ENCODE results near the gene TLE7. TPM values are rescaled to one million over a fixed set of nuclear protein-coding genes. Genes with fewer than 3 reads are reported as not detected.

Gene TLE7
- total RNA-seq, 1 donor from 2014 or later, result not detected

DNA sequence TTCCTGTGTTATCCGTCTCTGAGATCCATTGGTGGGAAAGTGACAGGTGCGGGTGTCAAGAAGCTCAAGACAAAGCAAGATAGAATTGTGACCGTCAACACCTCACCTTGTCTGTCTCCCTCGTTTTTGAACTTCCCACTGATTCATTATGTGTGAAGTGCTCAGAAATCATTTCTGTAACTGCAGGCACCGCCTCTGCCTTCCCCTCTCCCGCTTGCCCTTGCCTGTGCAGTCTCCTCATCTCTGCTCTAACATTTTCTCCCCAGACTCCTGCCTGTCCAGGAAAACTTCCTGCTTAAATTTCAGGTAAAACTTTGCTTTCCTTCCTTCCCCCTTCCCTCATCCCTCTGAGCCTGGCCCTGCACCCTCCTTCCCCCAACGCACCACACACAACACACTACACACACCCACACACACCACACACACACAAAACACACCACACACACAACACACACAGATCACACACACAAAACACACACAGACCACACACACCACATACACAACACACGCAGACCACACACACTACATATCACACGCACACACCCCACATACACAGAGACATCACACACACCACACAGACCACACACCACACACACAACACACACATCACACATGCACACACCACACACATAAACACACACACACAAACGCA is 57.7 kb downstream of the TLE7 start:
- ATAC-seq (no peak), DNase-seq (no peak)
- intact Hi-C loops (cut with micrococcal nuclease), result no loop called here

DNA sequence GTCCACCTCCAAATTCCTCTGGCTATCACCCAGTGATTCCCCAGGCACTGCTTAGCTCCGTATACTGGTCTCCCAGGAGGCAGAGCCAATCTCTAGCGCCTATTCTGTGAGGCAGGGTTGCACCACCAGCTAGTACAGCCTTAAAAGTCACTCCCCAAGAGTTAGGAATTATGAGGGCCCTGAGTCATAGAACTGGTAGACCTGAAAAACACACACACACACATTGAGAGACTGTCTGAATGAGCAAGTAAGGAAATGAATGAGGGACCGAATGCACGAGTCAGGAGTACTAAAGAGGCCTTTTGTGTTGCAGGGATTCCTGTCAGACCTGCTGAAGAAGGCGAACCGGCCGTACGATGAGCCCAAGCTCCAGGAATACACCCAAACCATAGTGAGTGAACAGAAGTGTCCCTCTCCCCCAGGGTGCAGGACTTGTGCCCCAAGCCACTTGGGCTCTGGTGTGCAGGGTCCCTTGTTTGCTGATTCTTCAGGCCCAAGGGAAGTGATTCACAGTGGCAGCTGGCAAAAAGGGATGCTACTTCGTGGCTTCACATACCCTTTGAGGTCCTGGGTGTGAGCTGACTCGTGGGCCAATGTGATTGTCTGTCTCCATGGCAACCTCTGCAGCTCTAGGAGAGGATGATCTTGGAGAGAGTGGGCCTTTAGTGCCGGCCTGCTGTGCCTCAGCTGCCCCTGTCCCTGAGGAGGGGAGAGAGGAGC is 58.6 kb downstream of the TLE7 start:
- intact Hi-C loops (cut with micrococcal nuclease), result no loop called here
- DNase-seq (no peak), ATAC-seq (no peak)

DNA sequence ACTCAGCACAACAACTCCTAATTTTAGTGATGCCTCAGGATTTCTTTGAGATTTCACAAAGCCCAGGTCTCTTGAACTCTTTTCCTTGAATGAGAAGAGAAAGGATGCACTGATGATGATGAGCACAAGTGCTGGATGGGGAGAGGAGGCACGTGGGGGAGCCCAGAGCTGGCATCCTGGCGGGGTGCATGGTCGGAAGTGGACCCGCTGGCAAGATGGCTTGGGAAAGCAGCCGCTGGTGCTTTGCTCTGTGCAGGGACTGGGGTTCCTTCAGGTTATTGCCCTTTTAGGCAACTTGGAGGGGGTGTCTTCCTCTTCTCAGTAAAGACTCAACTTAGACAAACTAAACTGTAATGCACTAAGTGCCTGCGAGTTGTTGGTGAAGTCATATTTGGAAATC is 61.0 kb downstream of the TLE7 start:
- intact Hi-C loops (cut with micrococcal nuclease), result no loop called here
- DNase-seq (no peak), ATAC-seq (no peak)

Other genes starting within 250 kb of the TLE7 start
- 0.82 TPM for gene HYDIN, start 211.3 kb downstream of the TLE7 start, total RNA-seq
- gene CMTR2, start 152.7 kb downstream of the TLE7 start, total RNA-seq, result 8.5 TPM
- 1.6 TPM for gene CALB2, start 83.3 kb downstream of the TLE7 start, total RNA-seq
- gene ZNF23, start 20.2 kb upstream of the TLE7 start, total RNA-seq, result 5.4 TPM
- gene ZNF19, start 47.3 kb upstream of the TLE7 start, total RNA-seq, result 2.0 TPM
- gene CHST4, start 84.4 kb upstream of the TLE7 start, total RNA-seq, result not detected
- not detected for gene TAT, start 135.0 kb upstream of the TLE7 start, total RNA-seq
- gene MARVELD3, start 184.1 kb upstream of the TLE7 start, total RNA-seq, result not detected

All from left ventricle myocardium superior (tissue), 1 donor.